Breast epithelium (tissue), 4 donors: ENCODE measurements around the gene USP43. TPM values are rescaled to one million over a fixed set of nuclear protein-coding genes. Genes with fewer than 3 reads are reported as not detected.
"Not testable (repeated sequence)": the region's sequence is repeated elsewhere in the genome, so short reads cannot be mapped to it uniquely, and the experiment has no call there.

Experiments used
- DNase-seq, 2 donors: peaks; one replicate each; pipeline ENCODE4 v3.0.0-alpha.2; 2019; ENCODE audit warnings: low spot score in 2 of 2
- H3K27ac ChIP-seq, 2 donors: fragments of 200-600 bp; sonication (generic) in 1 of 2; one replicate each; pipeline ENCODE4 v1.5.1; 2016 to 2019; ENCODE audit warnings: mild to moderate bottlenecking in 1 of 2
- H3K27me3 ChIP-seq, 2 donors: fragments of 200-600 bp; sonication (generic) in 1 of 2; one replicate each; pipeline versions ENCODE4 v1.5.1 to v1.6.0; 2017 to 2019; ENCODE audit warnings: control low read depth in 1 of 2, mild to moderate bottlenecking in 1 of 2
- H3K36me3 ChIP-seq: fragments of 200-600 bp; one replicate; pipeline ENCODE4 v1.5.1; 2019
- H3K4me1 ChIP-seq, 2 donors: fragments of 200-600 bp; sonication (generic); one replicate each; pipeline ENCODE4 v1.5.1; 2016 to 2019; ENCODE audit warnings: control low read depth in 1 of 2
- H3K4me3 ChIP-seq, 3 donors: fragments of 200-600 bp; sonication (generic); 1 replicate in 2 of 3; 2 replicates in 1 of 3; pipeline ENCODE4 v1.5.1; 2016 to 2019; ENCODE audit warnings: mild to moderate bottlenecking in 3 of 3, moderate library complexity in 2 of 3
- H3K9me3 ChIP-seq, 2 donors: fragments of 200-600 bp; sonication (generic) in 1 of 2; one replicate each; pipeline ENCODE4 v1.5.1; 2016 to 2019; ENCODE audit warnings: control low read depth in 1 of 2
- POLR2A ChIP-seq: fragments of 450-650 bp; IDR thresholded peaks from one replicate; pipeline ENCODE4 v1.6.1; 2016; ENCODE audit warnings: antibody characterized with exemption, mild to moderate bottlenecking, moderate library complexity
- POLR2AphosphoS5 ChIP-seq, 3 donors: sonication (generic); formaldehyde crosslinking; IDR thresholded peaks; one replicate each; pipeline ENCODE4 v1.6.1; 2017; ENCODE audit warnings: antibody characterized with exemption in 3 of 3
- intact Hi-C: fragments of 100-400 bp; cut with DNase I; formaldehyde crosslinking; loops from one replicate; pipeline ENCODE4 v1.15.1; 2023; ENCODE audit warnings: low total_unique reads
- total RNA-seq, 3 donors: library from RNA; depleted of rRNA; stranded (reverse); fragments of >200 nt; gene quantifications; one replicate each; pipeline ENCODE4 v1.1.0, GENCODE V29; 2016
- TF ChIP-seq, protein P1 (sequence below), 3 donors: fragments of 450-650 bp; IDR thresholded peaks; one replicate each; pipeline ENCODE4 v1.5.1; 2016 to 2017; ENCODE audit warnings: antibody characterized with exemption in 3 of 3, mild to moderate bottlenecking in 3 of 3, moderate library complexity in 3 of 3

USP43 gene
- total RNA-seq, 3 donors from 2014 or later = 0.32 to 6.1 (median 3.9) TPM

DNA sequence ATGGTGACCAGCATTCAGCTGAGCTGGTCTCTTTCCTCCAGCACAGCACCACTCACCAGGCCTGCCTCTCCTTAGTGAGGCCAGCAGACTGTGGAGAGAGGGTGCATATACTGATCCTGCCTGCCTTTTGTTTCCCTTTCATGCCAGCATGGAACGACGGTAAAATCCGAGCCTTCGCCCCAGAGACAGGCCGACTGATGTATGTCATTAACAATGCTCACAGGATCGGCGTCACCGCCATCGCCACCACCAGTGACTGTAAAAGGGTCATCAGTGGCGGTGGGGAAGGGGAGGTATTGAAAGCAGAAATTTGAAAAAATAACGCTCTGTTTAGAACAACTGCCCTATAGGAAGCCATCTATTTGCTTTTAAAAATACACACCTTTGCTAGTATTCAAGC lies 12.6 kb upstream of the USP43 start:
- H3K27me3 ChIP-seq = no peaks in the 10 kb centered on the region
- no peak for DNase-seq
- H3K9me3 ChIP-seq = peaks cover 0 to 3% of the 10 kb centered on the region in 2 donors
- no peak overlapping the region for H3K4me3 ChIP-seq
- H3K27ac ChIP-seq = no peak overlapping the region
- H3K4me1 ChIP-seq = no peaks in the 10 kb centered on the region
- TF ChIP-seq POLR2A = no peak
- no peak for TF ChIP-seq POLR2AphosphoS5 (IDR thresholded peaks at IDR 0.05)
- TF ChIP-seq, protein P1, sequence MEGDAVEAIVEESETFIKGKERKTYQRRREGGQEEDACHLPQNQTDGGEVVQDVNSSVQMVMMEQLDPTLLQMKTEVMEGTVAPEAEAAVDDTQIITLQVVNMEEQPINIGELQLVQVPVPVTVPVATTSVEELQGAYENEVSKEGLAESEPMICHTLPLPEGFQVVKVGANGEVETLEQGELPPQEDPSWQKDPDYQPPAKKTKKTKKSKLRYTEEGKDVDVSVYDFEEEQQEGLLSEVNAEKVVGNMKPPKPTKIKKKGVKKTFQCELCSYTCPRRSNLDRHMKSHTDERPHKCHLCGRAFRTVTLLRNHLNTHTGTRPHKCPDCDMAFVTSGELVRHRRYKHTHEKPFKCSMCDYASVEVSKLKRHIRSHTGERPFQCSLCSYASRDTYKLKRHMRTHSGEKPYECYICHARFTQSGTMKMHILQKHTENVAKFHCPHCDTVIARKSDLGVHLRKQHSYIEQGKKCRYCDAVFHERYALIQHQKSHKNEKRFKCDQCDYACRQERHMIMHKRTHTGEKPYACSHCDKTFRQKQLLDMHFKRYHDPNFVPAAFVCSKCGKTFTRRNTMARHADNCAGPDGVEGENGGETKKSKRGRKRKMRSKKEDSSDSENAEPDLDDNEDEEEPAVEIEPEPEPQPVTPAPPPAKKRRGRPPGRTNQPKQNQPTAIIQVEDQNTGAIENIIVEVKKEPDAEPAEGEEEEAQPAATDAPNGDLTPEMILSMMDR (IDR thresholded peaks at IDR 0.05) = no peak
- intact Hi-C loops = no loop called here
- no peaks in the 10 kb centered on the region for H3K36me3 ChIP-seq

GRCh38 chr17:9635340-9635739 lies 10.0 kb upstream of the USP43 start:
- intact Hi-C loops = no loop called here

DNA sequence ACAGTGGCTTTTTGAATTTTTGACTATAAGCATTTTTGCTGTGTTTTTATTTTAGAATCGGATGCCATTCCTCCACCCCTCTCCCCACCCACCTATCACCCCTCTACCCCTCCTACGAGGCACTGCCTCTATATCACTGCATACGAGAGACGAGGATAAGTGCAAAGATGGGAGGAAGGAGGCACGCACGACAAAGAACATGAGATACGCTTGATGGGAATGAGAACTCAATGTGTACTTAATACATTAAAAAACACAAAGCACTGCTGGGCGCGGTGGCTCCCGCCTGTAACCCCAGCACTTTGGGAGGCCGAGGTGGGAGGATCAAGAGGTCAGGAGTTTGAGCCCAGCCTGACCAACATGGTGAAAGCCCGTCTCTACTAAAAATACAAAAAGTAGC lies 8.8 kb upstream of the USP43 start:
- Histone ChIP-seq H3K27me3 (no peaks in the 10 kb centered on the region), H3K4me3 (no peak overlapping the region), H3K4me1 (no peaks in the 10 kb centered on the region), H3K27ac (no peak overlapping the region), H3K9me3 (peaks cover 0 to 4% of the 10 kb centered on the region in 2 donors), H3K36me3 (no peaks in the 10 kb centered on the region)
- TF ChIP-seq POLR2A (no peak), POLR2AphosphoS5 (IDR thresholded peaks at IDR 0.05) (no peak)
- TF ChIP-seq, protein P1 (IDR thresholded peaks at IDR 0.05) = no peak
- DNase-seq = no peak
- intact Hi-C loops = no loop called here

More at GRCh38 chr17:9635340-9635739, 10.0 kb upstream of the USP43 start:
- no peak overlapping the region for H3K27ac ChIP-seq
- H3K4me1 ChIP-seq = no peaks in the 10 kb centered on the region
- DNase-seq = no peak
- no peaks in the 10 kb centered on the region for H3K27me3 ChIP-seq
- H3K4me3 ChIP-seq = no peak overlapping the region
- TF ChIP-seq, protein P1 (IDR thresholded peaks at IDR 0.05) = no peak
- TF ChIP-seq POLR2A (no peak), POLR2AphosphoS5 (IDR thresholded peaks at IDR 0.05) (no peak)
- H3K36me3 ChIP-seq = no peaks in the 10 kb centered on the region
- H3K9me3 ChIP-seq = peaks cover 0 to 4% of the 10 kb centered on the region in 2 donors

DNA sequence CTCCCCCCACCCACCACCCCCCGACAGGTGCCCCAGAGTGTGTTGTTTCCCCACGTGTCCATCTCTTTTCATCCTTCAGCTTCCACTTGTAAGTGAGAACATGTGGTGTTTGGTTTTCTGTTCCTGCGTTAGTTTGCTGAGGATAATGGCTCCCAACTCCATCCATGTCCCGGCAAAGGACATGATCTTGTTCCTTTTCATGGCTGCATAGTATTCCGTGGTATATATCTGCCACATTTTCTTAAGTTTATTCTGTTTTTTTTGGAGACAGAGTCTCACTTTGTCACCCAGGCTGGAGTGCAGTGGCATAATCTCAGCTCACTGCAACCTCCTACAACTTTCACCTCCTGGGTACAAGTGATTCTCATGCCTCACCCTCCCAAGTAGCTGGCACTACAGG lies 4.9 kb upstream of the USP43 start:
- H3K9me3 ChIP-seq, H3K4me3 ChIP-seq, H3K36me3 ChIP-seq, H3K27ac ChIP-seq, H3K4me1 ChIP-seq, DNase-seq, H3K27me3 ChIP-seq, intact Hi-C loops: not testable (repeated sequence)

DNA sequence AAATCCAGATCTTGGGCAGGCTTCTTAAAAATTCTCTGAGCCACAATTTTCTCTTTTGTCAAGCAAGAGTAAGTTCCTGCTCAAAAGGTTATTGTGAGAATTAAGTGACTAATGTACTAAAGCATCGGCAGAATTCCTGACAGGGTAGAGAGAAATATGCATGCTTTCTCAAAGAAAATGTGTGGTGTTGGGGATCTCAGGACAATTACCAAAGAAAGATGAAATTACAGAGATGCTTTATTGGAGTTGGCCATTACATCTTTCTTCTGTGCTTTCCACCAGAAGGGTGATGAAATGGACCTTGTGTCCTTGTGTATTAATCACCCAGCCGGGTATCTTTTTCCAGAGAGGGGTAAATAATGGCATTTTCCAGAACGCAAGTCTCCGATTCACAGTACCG lies 1.7 kb upstream of the USP43 start:
- Histone ChIP-seq H3K9me3 (no peaks in the 10 kb centered on the region), H3K36me3 (no peaks in the 10 kb centered on the region), H3K4me1 (no peaks in the 10 kb centered on the region), H3K27me3 (no peaks in the 10 kb centered on the region), H3K4me3 (no peak overlapping the region), H3K27ac (no peak overlapping the region)
- DNase-seq = no peak
- TF ChIP-seq, protein P1 (IDR thresholded peaks at IDR 0.05) = no peak
- TF ChIP-seq POLR2AphosphoS5 (IDR thresholded peaks at IDR 0.05) = no peak
- no peak for TF ChIP-seq POLR2A
- intact Hi-C loops = no loop called here
